Activated B cell treated with CpG ODN at 0.5 μM for 24 hours (primary cell): ENCODE results near the gene IL9R. TPM values are rescaled to one million over a fixed set of nuclear protein-coding genes. Genes with fewer than 3 reads are reported as not detected.
"Not testable (repeated sequence)": the region's sequence is repeated elsewhere in the genome, so short reads cannot be mapped to it uniquely, and the experiment has no call there.

Source experiments
- ATAC-seq: fragments of 200-7000 bp; cut with Tn5 transposase; one replicate; pipeline ENCODE4 v1.10.0; 2021; ENCODE audit warnings: low read depth, mild to moderate bottlenecking, moderate library complexity
- CTCF ChIA-PET: fragments of 350-600 bp; sonication (Branson Sonifier 250); formaldehyde crosslinking; loops from one replicate; lab custom pipeline; 2021; ENCODE audit warnings: antibody characterized with exemption; lab: Charles Lee
- POLR2A ChIA-PET: fragments of 350-600 bp; sonication (Branson Sonifier 250); formaldehyde crosslinking; loops from one replicate; lab custom pipeline; 2021; ENCODE audit warnings: antibody characterized with exemption; lab: Charles Lee
- DNase-seq: peaks from one replicate; pipeline ENCODE4 v3.0.0; 2022
- H3K27ac Mint-ChIP-seq: one replicate; pipeline ENCODE4 v1.8.0; 2020; ENCODE audit warnings: mixed read lengths
- H3K27me3 Mint-ChIP-seq: one replicate; pipeline ENCODE4 v1.8.0; 2021; ENCODE audit warnings: mixed read lengths
- H3K36me3 Mint-ChIP-seq: one replicate; pipeline ENCODE4 v1.8.0; 2021; ENCODE audit warnings: low read depth, mixed read lengths
- H3K4me1 Mint-ChIP-seq: one replicate; pipeline ENCODE4 v1.8.0; 2021; ENCODE audit warnings: mixed read lengths
- H3K4me3 Mint-ChIP-seq: one replicate; pipeline ENCODE4 v1.8.0; 2020; ENCODE audit warnings: mild to moderate bottlenecking, mixed read lengths
- H3K9me3 Mint-ChIP-seq: one replicate; pipeline ENCODE4 v1.8.0; 2020; ENCODE audit warnings: mixed read lengths
- CTCF ChIP-seq: fragments of 200-600 bp; IDR thresholded peaks from one replicate; pipeline ENCODE4 v1.8.0; 2022; ENCODE audit warnings: antibody characterized with exemption, mild to moderate bottlenecking
- intact Hi-C: fragments of 100-400 bp; cut with micrococcal nuclease; formaldehyde crosslinking; loops from one replicate; pipeline ENCODE4 v1.15.1; 2024
- total RNA-seq: library from RNA; stranded (reverse); gene quantifications from 2 replicates; pipeline ENCODE4 v1.2.3, GENCODE V29; 2022

IL9R gene
- total RNA-seq, 1 donor from 2014 or later: 3.6 TPM

GRCh38 chrX:155966876-155967275 lies 30.6 kb upstream of the IL9R start:
- Mint-ChIP-seq H3K27ac (no peak overlapping the region), H3K4me3 (no peak overlapping the region), H3K27me3 (no peaks in the 10 kb centered on the region), H3K36me3 (peaks cover 2% of the 10 kb centered on the region), H3K4me1 (no peaks in the 10 kb centered on the region), H3K9me3 (peaks cover 30% of the 10 kb centered on the region)
- ChIA-PET POLR2A (no interaction called here), CTCF (no interaction called here)
- no peak for TF ChIP-seq CTCF
- intact Hi-C loops: no loop called here
- DNase-seq: no peak
- no peak for ATAC-seq

GRCh38 chrX:155967653-155968325 lies 29.7 kb upstream of the IL9R start:
- peaks cover 30% of the 10 kb centered on the region for H3K9me3 Mint-ChIP-seq
- H3K36me3 Mint-ChIP-seq: peaks cover 2% of the 10 kb centered on the region
- no peak overlapping the region for H3K27ac Mint-ChIP-seq
- ChIA-PET CTCF (no interaction called here), POLR2A (no interaction called here)
- ATAC-seq: no peak
- DNase-seq: no peak
- no peak overlapping the region for H3K4me3 Mint-ChIP-seq
- no peaks in the 10 kb centered on the region for H3K27me3 Mint-ChIP-seq
- intact Hi-C loops: no loop called here
- TF ChIP-seq CTCF: no peak
- H3K4me1 Mint-ChIP-seq: no peaks in the 10 kb centered on the region

GRCh38 chrX:155968326-155968661 lies 29.2 kb upstream of the IL9R start:
- H3K27ac Mint-ChIP-seq: no peak overlapping the region
- no peak for DNase-seq
- peaks cover 28% of the 10 kb centered on the region for H3K9me3 Mint-ChIP-seq
- H3K4me3 Mint-ChIP-seq: no peak overlapping the region
- no peak for ATAC-seq
- intact Hi-C loops: no loop called here
- CTCF ChIA-PET: no interaction called here
- POLR2A ChIA-PET: no interaction called here
- no peaks in the 10 kb centered on the region for H3K27me3 Mint-ChIP-seq
- peaks cover 2% of the 10 kb centered on the region for H3K36me3 Mint-ChIP-seq
- no peaks in the 10 kb centered on the region for H3K4me1 Mint-ChIP-seq
- no peak for TF ChIP-seq CTCF

GRCh38 chrX:155968791-155969190 lies 28.7 kb upstream of the IL9R start:
- DNase-seq (no peak), ATAC-seq (no peak)
- H3K4me1 Mint-ChIP-seq: no peaks in the 10 kb centered on the region
- intact Hi-C loops: no loop called here
- H3K27ac Mint-ChIP-seq: no peak overlapping the region
- no peaks in the 10 kb centered on the region for H3K27me3 Mint-ChIP-seq
- peaks cover 2% of the 10 kb centered on the region for H3K36me3 Mint-ChIP-seq
- CTCF ChIA-PET: no interaction called here
- no peak for TF ChIP-seq CTCF
- no peak overlapping the region for H3K4me3 Mint-ChIP-seq
- POLR2A ChIA-PET: no interaction called here
- peaks cover 26% of the 10 kb centered on the region for H3K9me3 Mint-ChIP-seq

- intact Hi-C loops, ATAC-seq, H3K36me3 Mint-ChIP-seq, H3K27ac Mint-ChIP-seq, POLR2A ChIA-PET, H3K4me3 Mint-ChIP-seq, CTCF ChIA-PET, H3K27me3 Mint-ChIP-seq, DNase-seq, H3K4me1 Mint-ChIP-seq: not testable (repeated sequence)
- H3K9me3 Mint-ChIP-seq: peaks cover 21% of the 10 kb centered on the region
Measured at GRCh38 chrX:155971658-155972057, 25.8 kb upstream of the IL9R start.

GRCh38 chrX:155972241-155972640 lies 25.3 kb upstream of the IL9R start:
- H3K36me3 Mint-ChIP-seq, H3K27me3 Mint-ChIP-seq, H3K27ac Mint-ChIP-seq, H3K4me3 Mint-ChIP-seq, H3K4me1 Mint-ChIP-seq, DNase-seq, POLR2A ChIA-PET, ATAC-seq, intact Hi-C loops, CTCF ChIA-PET: not testable (repeated sequence)
- H3K9me3 Mint-ChIP-seq: peaks cover 18% of the 10 kb centered on the region
